HepG2 (cell line): ENCODE measurements around the gene CPSF6. TPM values are rescaled to one million over a fixed set of nuclear protein-coding genes. Genes with fewer than 3 reads are reported as not detected.
A peak's percentile ranks its signal among the peaks of the same experiment; 100 is the strongest.

Experiments
- ATAC-seq: fragments of 200-7000 bp; cut with Tn5 transposase; 3 replicates; pipeline ENCODE4 v1.9.1; 2020; ENCODE audit warnings: mild to moderate bottlenecking, moderate library complexity
- BruUV-seq: library from RNA; stranded (reverse); fragments of 400-500 nt; replicated peaks from 2 replicates; lab custom pipeline; 2021; lab: Mats Ljungman, UMichigan
- CTCF ChIA-PET: fragments of 300-600 bp; formaldehyde crosslinking; extraction: SDS; loops from one replicate; lab custom pipeline; 2021; ENCODE audit warnings: low total read pairs, inconsistent platforms, low intra/inter-chr PET ratio; lab: Yijun Ruan, JAX
- POLR2A ChIA-PET: fragments of 350-600 bp; sonication (Branson Sonifier 250); formaldehyde crosslinking; loops from one replicate; lab custom pipeline; 2020; ENCODE audit warnings: antibody characterized with exemption, inconsistent platforms; lab: Yijun Ruan, JAX
- DNase-seq: peaks from one replicate; pipeline ENCODE4 v3.0.0-alpha.2; 2015; ENCODE audit warnings: low spot score
- FAIRE-seq: peaks from 3 replicates; lab custom pipeline; 2011; peaks lifted over from hg19 to GRCh38; lab: Jason Lieb, UNC
- H2AFZ ChIP-seq: one replicate; pipeline ENCODE4 v1.6.1; 2011; ENCODE audit warnings: low read length, inconsistent platforms
- H3K27ac ChIP-seq: fragments of 300-600 bp; 3 replicates; pipeline ENCODE4 v1.8.0; 2011; ENCODE audit warnings: mixed run types, mild to moderate bottlenecking, mixed read lengths, low read length, inconsistent platforms; ENCODE audit not compliant: insufficient read depth; ENCODE audit errors: extremely low read length
- H3K27me3 ChIP-seq, 2 experiments: fragments of 200-600 bp in 1 of 2; 2 replicates in 1 of 2; 3 replicates in 1 of 2; pipeline versions ENCODE4 v1.6.0 to v1.8.0; 2011; ENCODE audit warnings: low read length in 2 of 2, mild to moderate bottlenecking in 2 of 2, moderate library complexity in 2 of 2, inconsistent platforms in 1 of 2; ENCODE audit not compliant: insufficient read depth in 2 of 2, control insufficient read depth in 1 of 2
- H3K36me3 ChIP-seq, 2 experiments: fragments of 200-600 bp in 1 of 2; replicated peaks in 1 of 2; 2 replicates in 1 of 2; 3 replicates in 1 of 2; pipeline versions ENCODE4 v1.5.1 to v1.8.0; 2011; ENCODE audit warnings: low read length in 2 of 2, inconsistent platforms in 1 of 2; ENCODE audit not compliant: insufficient read depth in 2 of 2, control insufficient read depth in 1 of 2
- H3K4me1 ChIP-seq: 2 replicates; pipeline ENCODE4 v1.5.1; 2012; ENCODE audit warnings: low read length, inconsistent platforms; ENCODE audit not compliant: insufficient read depth
- H3K4me2 ChIP-seq: 2 replicates; pipeline ENCODE4 v1.6.0; 2011; ENCODE audit warnings: low read depth, low read length, inconsistent platforms
- H3K4me3 ChIP-seq, 3 experiments: fragments of 200-600 bp in 1 of 3; sonication (generic), shearing (Covaris generic) in 1 of 3; replicated peaks in 1 of 3; 2 replicates each; pipeline ENCODE4 v1.5.1; 2011 to 2016; ENCODE audit warnings: low read length in 3 of 3, inconsistent platforms in 2 of 3, low read depth in 2 of 3, mild to moderate bottlenecking in 2 of 3, control low read depth in 1 of 3, mixed read lengths in 1 of 3; ENCODE audit not compliant: insufficient read depth in 1 of 3
- H3K79me2 ChIP-seq: one replicate; pipeline ENCODE4 v1.6.1; 2011; ENCODE audit warnings: low read length, inconsistent platforms; ENCODE audit not compliant: insufficient read depth
- H3K9ac ChIP-seq: 2 replicates; pipeline ENCODE4 v1.6.0; 2011; ENCODE audit warnings: mild to moderate bottlenecking, low read depth, low read length, inconsistent platforms; ENCODE audit not compliant: insufficient read depth
- H3K9me3 ChIP-seq: 2 replicates; pipeline ENCODE4 v1.5.1; 2012; ENCODE audit warnings: mild to moderate bottlenecking, low read length
- H4K20me1 ChIP-seq: 2 replicates; pipeline ENCODE4 v1.6.0; 2011; ENCODE audit warnings: inconsistent platforms, mild to moderate bottlenecking, low read length, moderate library complexity; ENCODE audit not compliant: insufficient read depth
- ARID3A ChIP-seq: IDR thresholded peaks from 2 replicates; pipeline ENCODE4 v1.6.1; 2012; ENCODE audit warnings: low read depth, low read length, improper control_type of control experiment
- BCLAF1 ChIP-seq: fragments of 450-650 bp; IDR thresholded peaks from 2 replicates; pipeline ENCODE4 v1.6.1; 2017; ENCODE audit warnings: mild to moderate bottlenecking
- GATA4 ChIP-seq: sonication (generic); IDR thresholded peaks from 2 replicates; pipeline ENCODE4 v1.6.1; 2016; ENCODE audit warnings: antibody characterized with exemption, low read depth, borderline replicate concordance
- GTF3A ChIP-seq: sonication (generic); formaldehyde crosslinking; conservative IDR thresholded peaks from 2 replicates; pipeline ENCODE4 v1.4.0; 2020; ENCODE audit warnings: mild to moderate bottlenecking, missing genetic modification reagents
- IRF1 ChIP-seq: sonication (generic); formaldehyde crosslinking; IDR thresholded peaks from 2 replicates; pipeline ENCODE4 v1.4.0; 2020; ENCODE audit warnings: low read depth, mild to moderate bottlenecking, missing genetic modification reagents
- KAT8 ChIP-seq: IDR thresholded peaks from 2 replicates; pipeline ENCODE4 v1.6.1; 2016; ENCODE audit warnings: missing genetic modification reagents, missing compliant biosample characterization
- MAFF ChIP-seq: IDR thresholded peaks from 2 replicates; pipeline ENCODE4 v1.6.1; 2011; ENCODE audit warnings: low read depth, low read length, improper control_type of control experiment
- MAFK ChIP-seq, 2 experiments: IDR thresholded peaks in 1 of 2; conservative IDR thresholded peaks in 1 of 2; 2 replicates each; pipeline ENCODE4 v1.6.1; 2011; ENCODE audit warnings: improper control_type of control experiment in 2 of 2, low read length in 2 of 2
- ZNF230 ChIP-seq: sonication (generic); formaldehyde crosslinking; IDR thresholded peaks from 2 replicates; pipeline ENCODE4 v1.4.0; 2020; ENCODE audit warnings: mild to moderate bottlenecking, missing genetic modification reagents
- ZNF253 ChIP-seq: sonication (generic); formaldehyde crosslinking; IDR thresholded peaks from 2 replicates; pipeline ENCODE4 v1.8.0; 2022; ENCODE audit warnings: mild to moderate bottlenecking, missing genetic modification reagents, borderline replicate concordance
- ZNF331 ChIP-seq: sonication (generic); formaldehyde crosslinking; IDR thresholded peaks from 2 replicates; pipeline ENCODE4 v1.4.0; 2020; ENCODE audit warnings: missing genetic modification reagents
- WGBS: methylation state at CpG from one replicate; pipeline ENCODE4 v1.1.6; 2017; ENCODE audit warnings: low lambda C conversion rate; 5-methylcytosine and 5-hydroxymethylcytosine counted together
- in situ Hi-C: cut with HindIII; loops from 2 replicates; pipeline ENCODE4 v1.10.0; 2017; ENCODE audit warnings: low pct_unique_long_range_greater_than_20kb; ENCODE audit not compliant: extremely low pct_ligation_motif_present
- intact Hi-C: fragments of 100-400 bp; cut with micrococcal nuclease; formaldehyde crosslinking; loops from one replicate; pipeline ENCODE4 v1.10.0; 2022; ENCODE audit not compliant: unreplicated experiment
- polyA plus RNA-seq, 8 experiments: library from polyadenylated mRNA; depleted of rRNA in 3 of 8; stranded (reverse) in 7 of 8; unstranded in 1 of 8; fragments of >200 nt; fragmentation: Illumina TruSeq in 4 of 8; extraction: Trizol in 4 of 8; gene quantifications; 2 replicates each; pipeline versions ENCODE4 v1.2.1 to v1.2.3, GENCODE V29; 2011 to 2016; ENCODE audit warnings: low read depth in 4 of 8, missing spikeins in 1 of 8, mixed read lengths in 1 of 8; ENCODE audit not compliant: insufficient read depth in 1 of 8
- total RNA-seq, 5 experiments: library from RNA; depleted of rRNA; stranded (reverse); fragments of >200 nt; fragmentation: Illumina TruSeq; extraction: Trizol; gene quantifications; 2 replicates each; pipeline ENCODE4 v1.2.3, GENCODE V29; 2016; ENCODE audit warnings: low read depth in 1 of 5

CPSF6 gene
- total and polyA plus RNA-seq, 2 of the 13 experiments (the other 11 are each of a cell fraction or from before 2014, with no cell fraction given): 41.8 to 71.0 TPM

GRCh38 chr12:69240631-69240995 is 1.2 kb downstream of the CPSF6 start:
- H3K9ac ChIP-seq: peak overlapping the region; percentile 92
- H3K4me3 ChIP-seq: peak overlapping the region; percentile 85 to 100 (median 93)
- no peaks in the 10 kb centered on the region for H3K9me3 ChIP-seq
- no peak for ATAC-seq
- in situ Hi-C loops (no loop called here), intact Hi-C loops (no loop called here)
- ChIA-PET CTCF (no interaction called here), POLR2A (no interaction called here)
- WGBS: 2% methylated on average over 11 of the region's 11 CpGs
- H3K4me2 ChIP-seq: peak overlapping the region; percentile 86
- peaks cover 53% of the 10 kb centered on the region for H4K20me1 ChIP-seq
- peaks cover 60% of the 10 kb centered on the region for H3K79me2 ChIP-seq
- H2AFZ ChIP-seq: no peak overlapping the region
- DNase-seq: no peak
- no peak for FAIRE-seq
- H3K36me3 ChIP-seq: peaks cover 3 to 4% of the 10 kb centered on the region in 2 experiments; a peak in 4 of 5 replicates
- no TSS peak for BruUV-seq
- peak overlapping the region; percentile 75 for H3K27ac ChIP-seq
- H3K27me3 ChIP-seq: no peaks in the 10 kb centered on the region; a peak in 1 of 5 replicates
- H3K4me1 ChIP-seq: peaks cover 39% of the 10 kb centered on the region
- no peak for TF ChIP-seq IRF1
- no peak for TF ChIP-seq GATA4
- TF ChIP-seq GTF3A (CRISPR knock-in tag): no peak
- 0 out of 2 replicates have a peak, but pooled peaks have one; percentile 5 for TF ChIP-seq KAT8 (CRISPR knock-in tag)

- Histone ChIP-seq H3K4me2 (peak overlapping the region; percentile 86), H3K36me3 (peaks cover 3 to 4% of the 10 kb centered on the region in 2 experiments; a peak in 4 of 5 replicates), H3K4me3 (peak overlapping the region; percentile 85 to 100 (median 93); a peak in 5 of 6 replicates), H3K79me2 (peaks cover 70% of the 10 kb centered on the region), H3K9ac (peak overlapping the region; percentile 92), H4K20me1 (peaks cover 63% of the 10 kb centered on the region), H2AFZ (no peak overlapping the region), H3K27ac (no peak overlapping the region), H3K9me3 (no peaks in the 10 kb centered on the region), H3K27me3 (no peaks in the 10 kb centered on the region; a peak in 1 of 5 replicates), H3K4me1 (peaks cover 48% of the 10 kb centered on the region)
- ChIA-PET CTCF (no interaction called here), POLR2A (interaction anchor here (1.3 kb wide), 1 partner anchor 91 kb away, joined by 3 read pairs; no protein-coding TSS in a partner anchor)
- no peak for FAIRE-seq
- intact Hi-C loops: no loop called here
- 49% methylated on average over 5 of the region's 5 CpGs for WGBS
- no peak for DNase-seq
- no TSS peak for BruUV-seq
- no peak for TF ChIP-seq BCLAF1
- TF ChIP-seq MAFF: 0 out of 2 replicates have a peak, but pooled peaks have one; percentile 20
- no peak for TF ChIP-seq ZNF230 (CRISPR knock-in tag)
- TF ChIP-seq ZNF253 (CRISPR knock-in tag): no peak
- peak; percentile 41 to 47; a peak in 2 of 4 replicates for TF ChIP-seq MAFK (conservative IDR thresholded peaks at IDR 0.05 in 1 of 2, IDR thresholded peaks at IDR 0.05 in 1 of 2; ENCODE audit: low read length in 2 of 2)
- no peak for TF ChIP-seq ZNF331 (CRISPR knock-in tag)
- TF ChIP-seq ARID3A: 0 out of 2 replicates have a peak, but pooled peaks have one; percentile 14
- ATAC-seq: no peak
- in situ Hi-C loops: no loop called here
Measured at GRCh38 chr12:69241438-69242092, 2.2 kb downstream of the CPSF6 start.
